CD4-positive, alpha-beta T cell treated with Interleukin-6 at 100 ng/mL for 8 hours (primary cell): ENCODE results near the gene NVL.
A peak's percentile ranks its signal among the peaks of the same experiment; 100 is the strongest.
"Not testable (repeated sequence)": the region's sequence is repeated elsewhere in the genome, so short reads cannot be mapped to it uniquely, and the experiment has no call there.

Source experiments
- DNase-seq: peaks from one replicate; pipeline ENCODE4 v3.0.0-alpha.2; 2020; ENCODE audit warnings: mixed read lengths, low spot score

The NVL gene

GRCh38 chr1:224333939-224334786, 4.2 kb upstream of the NVL start:
- no peak for DNase-seq

GRCh38 chr1:224333309-224333926, 3.4 kb upstream of the NVL start:
- peak; percentile 67 for DNase-seq

DNA sequence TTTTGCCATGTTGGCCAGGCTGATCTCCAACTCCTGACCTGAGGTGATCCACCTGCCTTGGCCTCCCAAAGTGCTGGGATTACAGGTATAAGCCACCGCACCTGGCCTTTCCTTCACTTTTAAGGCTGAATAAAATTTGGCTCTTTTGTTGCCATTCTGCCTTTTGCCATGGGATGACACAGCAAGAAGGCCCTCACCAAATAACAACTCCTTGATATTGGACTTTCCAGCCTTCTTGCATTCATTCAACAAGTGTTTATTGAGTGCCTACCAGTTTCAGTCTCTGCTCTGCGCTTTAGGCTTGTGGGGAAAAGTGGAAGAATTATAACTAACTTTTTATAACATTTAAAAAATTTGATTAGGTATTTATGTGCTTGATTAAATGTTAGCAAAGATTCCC, 1.9 kb upstream of the NVL start:
- DNase-seq = no peak

DNA sequence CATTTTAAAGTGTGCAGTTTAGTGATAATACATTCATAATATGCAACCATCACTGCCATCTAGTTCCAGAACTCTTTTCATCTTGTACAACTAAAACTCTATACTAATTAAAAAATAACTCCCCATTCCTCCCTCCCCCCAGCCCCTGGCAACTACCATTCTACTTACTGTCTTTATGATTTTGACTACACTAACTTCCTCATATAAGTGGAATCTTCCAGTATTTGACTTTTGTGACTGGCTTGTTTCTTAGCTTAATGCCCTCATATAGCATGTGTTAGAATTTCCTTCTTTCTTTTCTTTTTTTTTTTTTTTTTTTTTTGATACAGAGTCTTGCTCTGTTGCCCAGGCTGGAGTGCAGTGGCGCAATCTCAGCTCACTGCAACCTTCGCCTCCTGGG, 1.4 kb upstream of the NVL start:
- DNase-seq = no peak

DNA sequence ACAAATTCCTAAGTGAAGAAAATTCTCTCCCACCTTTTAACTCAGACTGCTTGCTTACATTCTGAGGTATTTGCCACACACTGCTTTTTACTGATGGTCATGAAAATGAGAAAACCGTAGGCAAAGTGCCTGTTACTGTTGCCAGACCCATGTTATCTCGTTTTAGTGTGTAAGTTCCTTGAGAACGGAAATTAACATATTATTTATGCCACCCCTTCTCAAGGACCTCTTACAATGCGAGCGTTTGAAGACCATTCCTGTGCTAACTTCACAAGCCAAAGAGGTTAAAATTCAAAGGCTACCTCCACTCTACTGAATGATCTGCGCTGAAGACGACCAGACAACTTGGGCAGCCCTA, 509 bp downstream of the NVL start:
- DNase-seq = no peak

- DNase-seq = no peak
Observed at GRCh38 chr1:224328644-224329043, 1.3 kb downstream of the NVL start.

DNA sequence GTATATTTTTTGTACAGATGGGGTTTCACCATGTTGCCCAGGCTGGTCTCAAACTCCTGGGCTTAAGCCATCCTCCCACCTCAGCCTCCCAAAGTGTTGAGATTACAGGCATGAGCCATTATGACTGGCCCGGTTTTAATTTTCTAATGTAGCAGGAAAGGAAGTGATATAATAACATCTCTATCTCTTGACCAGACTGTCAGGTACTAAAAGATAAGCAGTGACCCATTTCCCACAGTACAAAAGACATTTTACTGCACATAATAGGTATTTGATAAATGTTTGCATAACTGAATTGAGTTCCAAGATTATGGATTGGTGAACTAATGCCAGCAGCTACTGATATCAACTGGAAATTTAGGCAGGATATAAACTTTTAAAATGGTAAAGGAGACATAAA, 4.0 kb downstream of the NVL start:
- DNase-seq = no peak

DNA sequence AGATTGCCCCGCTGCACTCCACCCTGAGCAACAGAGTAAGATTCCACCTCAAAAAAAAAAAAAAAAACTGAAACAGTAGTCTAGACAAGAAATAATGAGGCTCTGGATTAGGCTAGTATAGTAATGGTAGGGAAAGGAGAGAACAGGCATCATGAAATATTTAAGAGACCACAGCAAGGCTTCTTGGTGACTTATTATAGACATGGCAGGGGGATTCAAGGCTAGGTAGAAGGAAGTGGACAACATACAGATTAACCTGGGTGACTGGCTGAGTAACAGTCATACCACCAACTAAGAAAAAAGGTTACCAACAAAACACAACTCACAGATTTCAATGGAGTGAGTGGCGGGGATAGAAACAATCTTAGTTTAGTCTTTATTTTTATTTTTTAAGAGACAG, 8.3 kb downstream of the NVL start:
- no peak for DNase-seq

- DNase-seq = no peak
Observed at GRCh38 chr1:224317383-224318045, 12.5 kb downstream of the NVL start.

- no peak for DNase-seq
Observed at GRCh38 chr1:224312025-224312424, 17.9 kb downstream of the NVL start.

DNA sequence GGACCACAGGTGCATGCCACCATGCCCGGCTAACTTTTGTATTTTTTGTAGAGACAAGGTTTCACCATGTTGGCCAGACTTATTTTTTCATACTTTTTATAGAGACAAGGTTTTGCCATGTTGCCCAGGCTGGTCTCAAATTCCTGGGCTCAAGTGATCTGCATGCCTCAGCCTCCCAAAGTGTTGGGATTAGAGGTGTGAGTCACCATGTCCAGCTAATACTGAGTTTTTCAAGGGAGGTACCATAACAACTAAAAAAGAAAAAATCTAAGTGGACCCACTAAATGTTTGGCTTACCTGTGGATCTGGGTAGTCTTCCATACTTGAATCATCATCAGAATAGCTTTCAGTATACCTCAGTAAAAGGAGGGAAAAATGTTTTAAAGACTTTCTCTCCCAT, 18.5 kb downstream of the NVL start:
- not testable (repeated sequence) for DNase-seq

DNA sequence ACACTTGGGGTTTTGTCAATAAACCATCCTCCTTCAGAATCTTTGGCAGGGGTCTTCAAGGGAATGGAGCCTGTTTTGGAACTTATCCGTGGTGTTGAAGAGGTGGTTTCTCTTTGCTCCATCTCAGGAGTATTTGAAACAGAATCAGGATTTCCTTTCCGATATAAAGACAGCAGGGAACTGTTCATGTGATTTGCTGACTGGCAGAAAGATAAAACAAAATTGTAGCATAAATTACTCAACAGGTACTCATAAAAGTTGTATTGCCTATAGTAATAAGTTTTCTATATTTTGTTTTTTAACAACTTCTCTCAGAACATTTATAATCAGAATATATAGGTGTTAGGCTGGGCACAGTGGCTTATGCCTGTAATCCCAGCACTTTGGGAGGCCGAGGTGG, 21.9 kb downstream of the NVL start:
- no peak for DNase-seq

DNA sequence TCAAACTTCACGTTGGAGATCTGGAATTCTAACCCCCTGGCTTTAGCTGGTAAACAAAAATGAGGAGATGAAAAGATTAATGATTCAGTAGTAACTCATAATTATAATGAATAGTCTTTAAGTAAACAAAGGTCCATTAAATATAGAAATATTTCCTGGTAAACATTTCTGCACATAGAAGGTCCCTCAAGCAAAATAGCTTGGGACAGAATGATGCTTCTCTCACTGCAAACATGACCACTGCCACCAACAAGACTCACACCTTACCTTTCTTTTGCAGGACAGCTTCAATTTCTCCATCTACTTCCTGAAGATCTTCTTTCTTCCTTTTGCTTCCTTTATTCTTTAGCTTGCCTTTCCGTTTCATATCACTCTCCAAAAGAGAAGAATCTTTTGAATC, 25.2 kb downstream of the NVL start:
- no peak for DNase-seq

DNA sequence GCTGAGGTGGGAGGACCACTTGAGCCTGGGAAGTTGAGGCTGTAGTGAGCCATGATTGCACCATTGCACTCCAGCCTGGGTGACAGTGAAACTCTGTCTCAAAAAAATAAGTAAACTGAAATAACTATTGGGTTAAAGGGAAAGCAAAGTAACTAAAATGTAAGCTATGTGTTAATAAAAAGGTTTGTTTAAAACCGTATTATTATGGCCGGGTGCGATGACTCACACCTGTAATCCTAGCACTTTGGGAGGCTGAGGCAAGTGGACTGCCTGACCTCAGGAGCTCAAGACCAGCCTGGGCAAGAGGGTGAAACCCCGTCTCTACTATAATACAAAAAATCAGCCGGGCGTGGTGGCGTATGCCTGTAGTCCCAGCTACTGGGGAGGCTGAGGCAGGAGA, 27.0 kb downstream of the NVL start:
- DNase-seq = no peak

GRCh38 chr1:224301391-224301790, 28.6 kb downstream of the NVL start:
- no peak for DNase-seq

DNA sequence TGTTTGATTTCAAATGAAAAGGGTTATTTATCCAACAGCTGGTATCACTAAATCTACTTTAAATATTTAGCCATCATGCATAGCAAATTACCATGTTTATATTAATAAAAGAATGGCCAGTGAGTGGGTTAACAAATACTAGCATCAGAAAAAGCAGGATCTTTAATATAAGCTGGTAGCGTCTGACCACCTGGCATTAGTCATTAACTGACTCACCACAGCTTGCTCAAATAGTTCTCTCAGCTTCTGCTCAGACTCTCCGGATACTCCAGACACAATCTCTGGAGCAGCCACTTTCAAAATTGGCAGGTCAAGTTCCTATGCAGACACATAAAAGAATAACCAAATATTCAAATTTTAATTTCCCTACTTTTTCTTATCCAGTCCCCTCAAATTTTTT, 29.6 kb downstream of the NVL start:
- no peak for DNase-seq

- no peak for DNase-seq
Observed at GRCh38 chr1:224298346-224299330, 31.3 kb downstream of the NVL start.

DNA sequence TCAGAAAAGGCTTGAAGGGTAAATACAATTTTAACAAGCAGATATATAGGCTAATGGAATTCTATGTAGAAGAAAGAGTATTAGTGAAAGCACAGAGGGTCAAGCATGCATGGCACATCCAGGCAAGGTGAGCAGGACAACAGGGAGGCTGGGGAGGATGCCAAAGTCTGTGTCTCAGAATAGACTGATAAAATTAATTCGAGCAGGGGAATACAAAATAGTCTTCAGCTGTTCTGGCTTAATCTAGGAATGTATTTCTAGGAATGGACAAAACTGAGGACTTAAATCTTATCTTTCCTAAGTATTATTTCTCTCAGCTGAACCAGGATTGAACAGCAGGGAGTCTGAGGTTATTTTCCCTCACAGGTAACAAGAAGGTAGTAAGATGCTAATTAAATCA, 35.2 kb downstream of the NVL start:
- DNase-seq = no peak

GRCh38 chr1:224292419-224292818, 37.6 kb downstream of the NVL start:
- no peak for DNase-seq

DNA sequence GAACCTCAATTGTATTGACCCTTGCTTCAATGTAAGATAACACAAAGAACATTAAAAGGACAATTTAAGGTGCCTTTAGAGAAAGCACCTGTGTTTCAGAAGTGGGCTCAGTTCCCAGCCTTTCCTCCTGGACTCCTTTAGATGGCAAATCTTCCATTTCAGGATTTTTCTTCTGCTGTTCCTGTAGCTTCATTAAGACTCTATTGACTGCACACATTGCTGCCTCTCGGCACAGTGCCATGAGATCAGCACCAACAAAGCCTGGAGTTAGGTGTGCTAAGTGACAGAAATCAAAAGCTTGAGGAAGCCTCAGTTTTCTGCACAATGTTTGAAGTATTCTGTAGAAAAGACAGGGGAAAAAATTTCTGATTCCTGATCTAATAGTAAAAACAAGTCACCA, 40.6 kb downstream of the NVL start:
- no peak for DNase-seq

DNA sequence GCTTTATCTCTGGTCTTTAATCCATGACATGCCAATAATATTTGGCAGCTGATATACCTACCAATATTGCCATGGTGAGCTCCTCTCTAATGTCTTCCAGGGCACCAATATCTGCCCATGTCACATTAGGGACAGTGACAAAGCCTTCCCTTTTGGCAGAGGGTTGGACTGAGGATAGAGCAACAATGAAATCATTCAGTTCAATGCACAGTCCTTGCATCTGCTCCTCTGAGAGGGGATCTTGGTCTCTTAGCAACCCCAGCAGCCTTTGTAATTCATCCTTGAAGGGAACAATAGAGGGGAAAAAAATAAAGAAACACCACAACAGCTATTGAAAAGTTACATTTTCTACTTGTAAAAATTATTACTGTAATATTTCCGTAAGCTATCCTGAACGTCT, 42.3 kb downstream of the NVL start:
- no peak for DNase-seq

DNA sequence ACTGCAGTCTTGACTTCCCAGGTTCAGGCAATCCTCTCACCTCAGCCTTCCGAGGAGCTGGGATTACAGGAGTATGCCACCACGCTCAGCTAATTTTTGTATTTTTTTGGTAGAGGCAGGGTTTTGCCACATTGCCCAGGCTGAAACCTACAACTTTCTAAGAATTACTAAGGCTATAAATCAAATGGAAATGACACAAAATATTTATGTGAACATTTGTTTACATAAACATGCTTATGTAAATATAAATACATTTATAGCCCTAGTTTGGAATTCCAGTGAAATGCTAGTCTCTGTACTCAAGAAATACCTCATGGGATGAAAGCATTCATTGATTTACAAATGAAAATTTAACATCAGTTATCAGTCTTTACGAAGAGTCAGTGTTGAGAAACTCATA, 47.8 kb downstream of the NVL start:
- no peak for DNase-seq
